Measurements from ENCODE around the gene VPS13D.
A peak's percentile ranks its signal among the peaks of the same experiment; 100 is the strongest.
"Not testable (repeated sequence)": the region's sequence is repeated elsewhere in the genome, so short reads cannot be mapped to it uniquely, and the experiment has no call there.

Gene VPS13D

GRCh38 chr1:12466816-12467215 lies 237.0 kb downstream of the VPS13D start:
- Mint-ChIP-seq H3K9me3 (no peaks in the 10 kb centered on the region), H3K4me3 (no peak overlapping the region), H3K27me3 (no peaks in the 10 kb centered on the region), H3K36me3 (ENCODE audit: low read depth) (peaks cover 61% of the 10 kb centered on the region), H3K27ac (peak overlapping the region; percentile 89), H3K4me1 (ENCODE audit: low read depth) (peaks cover 56% of the 10 kb centered on the region)
- no peak for DNase-seq

- Mint-ChIP-seq H3K27ac (peak overlapping the region; percentile 89), H3K4me1 (ENCODE audit: low read depth) (peaks cover 61% of the 10 kb centered on the region), H3K36me3 (ENCODE audit: low read depth) (peaks cover 58% of the 10 kb centered on the region), H3K9me3 (no peaks in the 10 kb centered on the region), H3K27me3 (no peaks in the 10 kb centered on the region), H3K4me3 (peak overlapping the region; percentile 2)
- DNase-seq, result no peak
Observed at GRCh38 chr1:12467570-12468286, 237.9 kb downstream of the VPS13D start.

GRCh38 chr1:12468323-12468722 lies 238.5 kb downstream of the VPS13D start:
- H3K27ac Mint-ChIP-seq, result peak overlapping the region; percentile 89
- peaks cover 67% of the 10 kb centered on the region for H3K4me1 Mint-ChIP-seq (ENCODE audit: low read depth)
- H3K36me3 Mint-ChIP-seq (ENCODE audit: low read depth), result peaks cover 52% of the 10 kb centered on the region

GRCh38 chr1:12469493-12469892 lies 239.7 kb downstream of the VPS13D start:
- Mint-ChIP-seq H3K4me3 (no peak overlapping the region), H3K27me3 (no peaks in the 10 kb centered on the region), H3K36me3 (ENCODE audit: low read depth) (peaks cover 51% of the 10 kb centered on the region), H3K9me3 (no peaks in the 10 kb centered on the region), H3K4me1 (ENCODE audit: low read depth) (peaks cover 79% of the 10 kb centered on the region), H3K27ac (peak overlapping the region; percentile 18)
- DNase-seq, result no peak

More at GRCh38 chr1:12468323-12468722, 238.5 kb downstream of the VPS13D start:
- no peaks in the 10 kb centered on the region for H3K9me3 Mint-ChIP-seq
- no peak for DNase-seq
- H3K4me3 Mint-ChIP-seq, result no peak overlapping the region
- no peaks in the 10 kb centered on the region for H3K27me3 Mint-ChIP-seq

- DNase-seq, result no peak
- Mint-ChIP-seq H3K27ac (peak overlapping the region; percentile 28), H3K9me3 (no peaks in the 10 kb centered on the region), H3K36me3 (ENCODE audit: low read depth) (peaks cover 52% of the 10 kb centered on the region), H3K4me3 (no peak overlapping the region), H3K4me1 (ENCODE audit: low read depth) (peaks cover 84% of the 10 kb centered on the region), H3K27me3 (no peaks in the 10 kb centered on the region)
Observed at GRCh38 chr1:12469990-12470389, 240.2 kb downstream of the VPS13D start.

GRCh38 chr1:12470916-12471315 lies 241.1 kb downstream of the VPS13D start:
- Mint-ChIP-seq H3K27ac (peak overlapping the region; percentile 61), H3K36me3 (ENCODE audit: low read depth) (peaks cover 49% of the 10 kb centered on the region), H3K4me1 (ENCODE audit: low read depth) (peaks cover 88% of the 10 kb centered on the region)
- H3K27me3 Mint-ChIP-seq, DNase-seq, H3K9me3 Mint-ChIP-seq, H3K4me3 Mint-ChIP-seq: not testable (repeated sequence)

GRCh38 chr1:12472156-12472797 lies 242.4 kb downstream of the VPS13D start:
- H3K36me3 Mint-ChIP-seq (ENCODE audit: low read depth), result peaks cover 54% of the 10 kb centered on the region
- H3K27ac Mint-ChIP-seq, result peak overlapping the region; percentile 98
- H3K4me3 Mint-ChIP-seq, result peak overlapping the region; percentile 59
- H3K27me3 Mint-ChIP-seq, result no peaks in the 10 kb centered on the region
- no peaks in the 10 kb centered on the region for H3K9me3 Mint-ChIP-seq
- no peak for DNase-seq
- H3K4me1 Mint-ChIP-seq (ENCODE audit: low read depth), result peaks cover 93% of the 10 kb centered on the region

- H3K4me3 Mint-ChIP-seq, result peak overlapping the region; percentile 59
- peak overlapping the region; percentile 98 for H3K27ac Mint-ChIP-seq
- no peaks in the 10 kb centered on the region for H3K9me3 Mint-ChIP-seq
- peaks cover 93% of the 10 kb centered on the region for H3K4me1 Mint-ChIP-seq (ENCODE audit: low read depth)
- H3K36me3 Mint-ChIP-seq (ENCODE audit: low read depth), result peaks cover 55% of the 10 kb centered on the region
- H3K27me3 Mint-ChIP-seq, result no peaks in the 10 kb centered on the region
- DNase-seq, result peak; percentile 78
Observed at GRCh38 chr1:12472798-12473551, 243.1 kb downstream of the VPS13D start.

- Mint-ChIP-seq H3K9me3 (no peaks in the 10 kb centered on the region), H3K4me1 (ENCODE audit: low read depth) (peaks cover 93% of the 10 kb centered on the region), H3K36me3 (ENCODE audit: low read depth) (peaks cover 54% of the 10 kb centered on the region), H3K4me3 (no peak overlapping the region), H3K27ac (peak overlapping the region; percentile 98), H3K27me3 (no peaks in the 10 kb centered on the region)
- no peak for DNase-seq
Observed at GRCh38 chr1:12473596-12474362, 243.9 kb downstream of the VPS13D start.

GRCh38 chr1:12475101-12475500 lies 245.3 kb downstream of the VPS13D start:
- peaks cover 59% of the 10 kb centered on the region for H3K36me3 Mint-ChIP-seq (ENCODE audit: low read depth)
- no peak overlapping the region for H3K4me3 Mint-ChIP-seq
- H3K9me3 Mint-ChIP-seq, result no peaks in the 10 kb centered on the region
- H3K27ac Mint-ChIP-seq, result peak overlapping the region; percentile 71
- DNase-seq, result no peak
- no peaks in the 10 kb centered on the region for H3K27me3 Mint-ChIP-seq
- peaks cover 97% of the 10 kb centered on the region for H3K4me1 Mint-ChIP-seq (ENCODE audit: low read depth)

- peaks cover 97% of the 10 kb centered on the region for H3K4me1 Mint-ChIP-seq (ENCODE audit: low read depth)
- H3K9me3 Mint-ChIP-seq, result no peaks in the 10 kb centered on the region
- DNase-seq, result no peak
- no peak overlapping the region for H3K4me3 Mint-ChIP-seq
- no peaks in the 10 kb centered on the region for H3K27me3 Mint-ChIP-seq
- peak overlapping the region; percentile 71 for H3K27ac Mint-ChIP-seq
- peaks cover 60% of the 10 kb centered on the region for H3K36me3 Mint-ChIP-seq (ENCODE audit: low read depth)
Observed at GRCh38 chr1:12475530-12475934, 245.7 kb downstream of the VPS13D start.

- H3K4me3 Mint-ChIP-seq, result no peak overlapping the region
- peak overlapping the region; percentile 71 for H3K27ac Mint-ChIP-seq
- H3K4me1 Mint-ChIP-seq (ENCODE audit: low read depth), result peaks cover 98% of the 10 kb centered on the region
- no peak for DNase-seq
- H3K9me3 Mint-ChIP-seq, result no peaks in the 10 kb centered on the region
- H3K27me3 Mint-ChIP-seq, result no peaks in the 10 kb centered on the region
- peaks cover 62% of the 10 kb centered on the region for H3K36me3 Mint-ChIP-seq (ENCODE audit: low read depth)
Observed at GRCh38 chr1:12475947-12476346, 246.1 kb downstream of the VPS13D start.

- peaks cover 99% of the 10 kb centered on the region for H3K4me1 Mint-ChIP-seq (ENCODE audit: low read depth)
- H3K36me3 Mint-ChIP-seq (ENCODE audit: low read depth), result peaks cover 60% of the 10 kb centered on the region
- no peaks in the 10 kb centered on the region for H3K27me3 Mint-ChIP-seq
- DNase-seq, result no peak
- H3K4me3 Mint-ChIP-seq, result no peak overlapping the region
- peak overlapping the region; percentile 5 for H3K27ac Mint-ChIP-seq
- no peaks in the 10 kb centered on the region for H3K9me3 Mint-ChIP-seq
Observed at GRCh38 chr1:12477314-12477713, 247.5 kb downstream of the VPS13D start.

GRCh38 chr1:12477936-12478611 lies 248.2 kb downstream of the VPS13D start:
- Mint-ChIP-seq H3K27ac (peak overlapping the region; percentile 89), H3K36me3 (ENCODE audit: low read depth) (peaks cover 62% of the 10 kb centered on the region), H3K27me3 (no peaks in the 10 kb centered on the region), H3K4me1 (ENCODE audit: low read depth) (peaks cover 93% of the 10 kb centered on the region), H3K4me3 (peak overlapping the region; percentile 21), H3K9me3 (no peaks in the 10 kb centered on the region)
- peak; percentile 49 for DNase-seq
